ENCODE measurements around the gene SEZ6L.

The SEZ6L gene

GRCh38 chr22:26246552-26246951 is 77.3 kb downstream of the SEZ6L start:
- DNase-seq (ENCODE audit: low spot score) = no peak

DNA sequence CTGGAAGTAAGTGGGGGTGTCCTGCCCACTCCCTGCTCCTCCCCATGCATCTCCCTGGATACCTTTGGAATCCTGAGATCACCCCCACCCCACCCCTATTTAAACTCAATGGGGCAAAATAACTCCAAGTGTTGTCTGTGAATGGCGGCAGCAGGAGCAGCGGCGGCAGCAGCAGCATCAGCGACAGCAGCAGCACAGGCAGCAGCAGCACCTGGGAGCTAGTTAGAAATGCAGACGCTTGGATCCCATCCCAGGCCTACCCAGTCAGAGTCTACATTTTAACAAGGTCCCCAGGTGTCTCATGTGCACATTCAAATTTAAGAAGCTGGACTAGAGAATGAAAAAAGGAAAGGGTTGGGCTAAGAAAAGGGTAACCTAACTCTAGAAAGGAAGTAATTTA is 82.6 kb downstream of the SEZ6L start:
- DNase-seq (ENCODE audit: low spot score) = no peak

DNA sequence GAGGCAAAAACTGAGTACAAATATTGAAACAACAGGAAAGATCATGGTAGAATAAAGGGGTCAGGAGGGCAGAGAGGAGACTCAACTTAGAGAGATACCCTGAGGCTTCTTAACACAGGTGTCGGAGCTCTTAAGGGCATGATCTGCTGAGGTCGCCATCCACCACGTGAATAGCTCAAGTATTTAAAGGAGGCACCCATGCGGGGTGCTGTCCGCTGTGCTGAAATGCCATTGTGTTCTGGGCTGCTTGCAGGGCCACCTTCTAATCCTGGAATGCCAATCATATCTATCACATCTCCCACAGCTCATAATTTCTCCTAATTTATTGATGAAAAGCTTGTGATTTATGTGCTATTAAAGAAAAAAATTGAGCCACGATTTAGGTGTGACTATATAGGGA is 90.2 kb downstream of the SEZ6L start:
- DNase-seq (ENCODE audit: low spot score) = peak; percentile 28

- DNase-seq (ENCODE audit: low spot score) = no peak
Measured at GRCh38 chr22:26264162-26264561, 94.9 kb downstream of the SEZ6L start.

- no peak for DNase-seq (ENCODE audit: low spot score)
Measured at GRCh38 chr22:26265281-26265680, 96.0 kb downstream of the SEZ6L start.

DNA sequence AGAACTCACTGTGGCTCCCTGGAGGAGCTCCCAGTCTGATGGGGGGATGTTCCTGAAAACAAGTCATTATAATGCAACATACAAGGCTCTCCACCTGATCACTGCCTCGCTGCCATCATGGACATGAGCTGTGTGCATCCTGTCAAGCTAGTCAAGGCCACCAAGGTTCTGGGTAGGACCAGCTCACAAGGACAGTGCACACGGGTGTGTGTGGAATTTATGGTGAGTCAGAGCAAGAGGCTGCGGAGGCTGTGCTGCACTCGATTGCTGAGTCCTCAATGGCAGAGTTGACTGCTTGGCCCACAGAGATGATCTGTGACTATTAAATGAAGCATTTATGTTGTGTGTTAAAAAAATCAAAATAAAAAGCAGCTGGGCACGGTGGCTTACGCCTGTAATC is 96.6 kb downstream of the SEZ6L start:
- no peak for DNase-seq (ENCODE audit: low spot score)

DNA sequence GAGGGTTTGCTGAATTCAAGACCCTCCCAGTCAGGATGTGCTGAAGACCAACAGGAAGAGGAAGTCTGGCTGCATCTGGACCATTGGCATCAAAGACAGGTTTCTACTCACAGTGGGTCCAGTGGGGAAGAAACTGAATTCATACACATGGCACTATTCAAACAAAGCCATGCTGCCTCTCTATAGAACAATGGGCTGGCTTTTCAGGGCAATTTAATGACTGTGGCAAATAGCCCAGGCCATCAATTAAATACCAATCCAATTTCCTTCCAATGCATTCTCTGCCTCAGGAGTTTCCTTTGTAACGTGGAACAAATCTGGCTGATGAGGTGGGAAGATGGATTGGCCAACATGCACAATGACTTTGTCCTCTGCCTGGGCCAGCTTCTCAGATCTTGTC is 98.6 kb downstream of the SEZ6L start:
- no peak for DNase-seq (ENCODE audit: low spot score)

GRCh38 chr22:26269572-26269971 is 100.3 kb downstream of the SEZ6L start:
- no peak for DNase-seq (ENCODE audit: low spot score)

GRCh38 chr22:26271427-26271826 is 102.2 kb downstream of the SEZ6L start:
- DNase-seq (ENCODE audit: low spot score) = no peak

GRCh38 chr22:26273011-26273675 is 103.9 kb downstream of the SEZ6L start:
- no peak for DNase-seq (ENCODE audit: low spot score)

DNA sequence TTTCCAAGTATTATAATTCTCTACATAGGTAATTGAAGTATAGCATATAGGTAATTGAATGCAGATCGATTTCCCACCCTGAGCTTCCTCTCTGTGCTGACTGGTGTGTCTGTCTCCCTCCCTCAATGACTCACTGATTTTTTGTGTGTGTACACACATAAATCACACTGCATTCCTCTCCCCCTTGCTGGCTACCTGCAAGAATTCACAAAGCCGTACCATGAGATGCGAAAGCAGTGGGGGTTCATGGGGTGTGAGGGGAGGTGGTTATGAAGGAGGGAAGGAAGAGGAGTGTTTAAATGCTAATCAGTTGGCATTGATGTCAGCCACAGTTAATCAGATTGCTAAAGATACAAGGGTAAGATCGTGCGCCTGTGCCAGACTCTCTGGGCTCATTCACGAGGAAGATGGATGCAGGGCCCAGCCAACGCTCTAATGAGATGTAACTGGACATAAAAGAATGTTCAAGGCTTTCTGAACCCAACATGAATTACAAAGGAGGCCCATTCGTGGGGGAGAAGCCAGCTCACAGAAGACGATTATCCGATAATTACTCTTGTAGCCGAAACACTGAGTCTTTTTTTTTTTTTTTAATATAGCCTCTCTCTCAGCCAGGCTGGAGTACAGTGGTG is 107.4 kb downstream of the SEZ6L start:
- no peak for DNase-seq (ENCODE audit: low spot score)

DNA sequence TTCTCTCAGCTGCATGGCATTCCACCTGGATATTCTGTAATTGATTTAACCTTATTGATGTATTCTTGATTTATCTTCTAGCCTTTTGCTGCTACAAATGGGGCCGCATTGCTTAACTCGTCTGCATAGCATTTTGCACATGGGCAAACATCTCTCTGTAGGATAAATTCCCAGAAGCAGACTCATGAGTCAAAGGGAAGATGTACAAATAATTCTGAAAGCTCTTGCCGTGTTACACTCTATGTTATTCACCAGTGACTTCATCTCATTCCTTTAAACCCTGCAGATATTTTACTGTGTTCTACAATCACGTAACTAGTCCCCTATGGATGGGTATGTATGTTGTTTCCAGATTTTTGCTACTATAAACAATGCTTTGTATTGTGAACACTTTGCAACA is 112.7 kb downstream of the SEZ6L start:
- no peak for DNase-seq (ENCODE audit: low spot score)

GRCh38 chr22:26283330-26283729 is 114.1 kb downstream of the SEZ6L start:
- DNase-seq (ENCODE audit: low spot score) = no peak

DNA sequence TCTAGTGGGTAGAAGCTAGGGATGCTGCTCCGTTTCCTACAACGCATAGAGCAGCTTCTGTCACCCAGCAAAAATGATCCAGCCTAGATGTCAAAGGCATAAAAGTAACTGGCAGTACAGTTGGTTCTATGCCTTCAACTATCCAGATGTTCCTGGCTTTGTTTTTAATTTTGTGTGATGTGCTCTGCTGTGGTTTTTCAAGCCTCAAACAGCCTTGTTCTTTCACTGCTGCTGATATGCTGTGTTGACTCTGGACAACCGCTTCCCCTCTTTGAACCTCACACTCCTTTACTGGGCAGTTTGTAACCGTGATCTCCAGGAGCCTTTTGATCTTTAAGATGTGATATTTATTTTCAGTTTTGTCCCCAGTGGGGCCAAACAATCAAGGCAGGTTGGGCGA is 116.4 kb downstream of the SEZ6L start:
- no peak for DNase-seq (ENCODE audit: low spot score)

DNA sequence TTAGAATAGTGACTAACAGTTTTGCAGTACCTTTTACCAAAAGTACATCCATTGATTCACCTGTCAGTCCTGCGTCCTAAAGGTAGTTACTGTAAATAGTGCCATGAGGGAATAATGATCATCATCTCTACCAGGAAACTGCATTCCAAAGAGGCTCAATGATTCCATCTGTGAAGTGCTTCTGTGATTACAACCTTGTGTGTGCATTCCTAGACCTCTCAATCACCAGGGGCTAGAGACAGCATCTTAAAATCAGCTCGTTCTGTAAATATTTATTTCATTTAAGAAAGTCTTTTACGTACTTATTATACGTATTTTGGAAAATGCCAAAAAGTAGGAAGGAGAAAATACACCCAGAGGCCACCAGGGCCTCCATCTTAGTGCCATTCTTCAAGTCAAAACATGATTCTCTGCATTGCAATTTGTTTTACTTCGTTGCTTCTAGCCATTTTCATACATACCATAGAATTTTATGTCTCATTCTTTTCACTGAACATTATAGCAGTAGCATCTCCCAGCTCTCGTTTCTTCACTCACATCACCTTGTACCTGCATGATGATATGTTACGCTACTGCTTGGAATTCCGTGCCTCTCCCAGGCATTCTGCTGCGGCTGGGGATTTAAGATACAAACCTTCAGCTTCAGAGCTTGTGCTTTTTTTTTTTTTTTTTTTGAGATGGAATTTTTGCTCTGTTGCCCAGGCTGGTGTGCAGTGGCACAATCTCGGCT is 117.0 kb downstream of the SEZ6L start:
- DNase-seq (ENCODE audit: low spot score) = no peak

DNA sequence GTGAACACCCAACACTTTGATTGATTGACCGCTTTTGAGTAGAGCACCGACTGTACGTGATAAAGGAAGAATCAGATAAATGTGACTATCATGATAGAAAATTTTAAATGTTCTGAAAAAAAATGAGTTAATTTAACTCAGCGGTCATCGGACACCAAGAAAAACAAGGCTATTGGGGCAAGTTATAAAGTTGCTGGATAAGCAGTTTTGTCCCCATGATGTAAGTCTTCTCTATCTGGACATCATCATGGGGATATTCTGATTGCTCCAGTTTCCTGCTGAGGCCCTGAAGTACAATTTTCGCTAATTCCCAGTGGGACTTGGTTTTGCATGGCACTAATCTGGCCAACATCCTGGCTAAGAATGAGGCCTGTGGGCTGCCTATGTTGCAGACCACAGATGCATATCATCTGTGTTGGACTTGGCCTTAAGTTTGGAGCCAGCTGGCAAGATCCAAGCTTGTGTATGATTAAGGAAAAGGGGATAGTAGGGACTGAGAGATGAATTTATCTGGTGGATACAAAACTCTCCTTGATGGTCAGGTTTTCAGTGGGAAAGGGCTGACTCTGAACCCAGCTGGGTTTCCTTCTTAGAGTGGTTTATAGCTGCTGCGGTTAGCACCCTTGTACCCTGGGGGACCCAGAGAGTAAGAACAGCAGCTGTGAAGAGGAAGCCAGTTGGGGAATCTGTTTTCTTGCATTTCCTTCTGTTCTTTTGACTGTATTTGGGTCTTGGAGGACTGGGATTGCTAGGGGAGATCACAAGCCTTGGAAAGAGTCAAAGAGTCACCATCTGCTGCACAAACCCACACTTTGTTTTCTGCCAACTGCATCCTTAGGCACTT is 118.3 kb downstream of the SEZ6L start:
- DNase-seq (ENCODE audit: low spot score) = no peak

DNA sequence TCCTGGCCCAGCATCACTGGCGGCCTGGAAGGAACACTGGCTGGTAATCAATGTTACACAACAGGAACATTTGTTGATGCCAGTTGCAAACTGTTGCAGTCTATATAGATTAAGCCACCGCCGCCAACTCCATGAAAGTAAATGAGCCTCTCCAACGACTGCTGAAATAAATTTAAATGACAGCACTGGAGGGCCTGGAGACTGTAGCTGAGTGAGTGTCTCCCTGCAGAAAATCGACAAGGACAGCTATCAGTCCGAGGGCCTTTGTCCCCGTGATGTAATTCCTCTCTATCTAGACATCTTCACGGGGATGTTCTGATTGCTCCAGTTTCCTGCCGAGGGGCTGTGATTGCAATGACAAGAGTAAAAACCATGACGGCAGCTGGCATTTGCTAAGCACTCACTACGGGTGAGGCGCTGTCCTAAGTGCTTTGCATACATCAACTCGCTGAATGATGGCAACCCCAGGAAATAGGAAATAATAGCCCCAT is 120.4 kb downstream of the SEZ6L start:
- no peak for DNase-seq (ENCODE audit: low spot score)

GRCh38 chr22:26291940-26292666 is 122.8 kb downstream of the SEZ6L start:
- DNase-seq (ENCODE audit: low spot score) = no peak

DNA sequence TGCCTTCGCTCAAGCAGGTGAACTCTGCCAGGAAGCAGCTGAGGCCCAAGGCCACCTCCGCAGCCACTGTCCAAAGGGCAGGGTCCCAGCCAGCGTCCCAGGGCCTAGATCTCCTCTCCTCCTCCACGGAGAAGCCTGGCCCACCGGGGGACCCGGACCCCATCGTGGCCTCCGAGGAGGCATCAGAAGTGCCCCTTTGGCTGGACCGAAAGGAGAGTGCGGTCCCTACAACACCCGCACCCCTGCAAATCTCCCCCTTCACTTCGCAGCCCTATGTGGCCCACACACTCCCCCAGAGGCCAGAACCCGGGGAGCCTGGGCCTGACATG is 123.4 kb downstream of the SEZ6L start:
- no peak for DNase-seq (ENCODE audit: low spot score)

DNA sequence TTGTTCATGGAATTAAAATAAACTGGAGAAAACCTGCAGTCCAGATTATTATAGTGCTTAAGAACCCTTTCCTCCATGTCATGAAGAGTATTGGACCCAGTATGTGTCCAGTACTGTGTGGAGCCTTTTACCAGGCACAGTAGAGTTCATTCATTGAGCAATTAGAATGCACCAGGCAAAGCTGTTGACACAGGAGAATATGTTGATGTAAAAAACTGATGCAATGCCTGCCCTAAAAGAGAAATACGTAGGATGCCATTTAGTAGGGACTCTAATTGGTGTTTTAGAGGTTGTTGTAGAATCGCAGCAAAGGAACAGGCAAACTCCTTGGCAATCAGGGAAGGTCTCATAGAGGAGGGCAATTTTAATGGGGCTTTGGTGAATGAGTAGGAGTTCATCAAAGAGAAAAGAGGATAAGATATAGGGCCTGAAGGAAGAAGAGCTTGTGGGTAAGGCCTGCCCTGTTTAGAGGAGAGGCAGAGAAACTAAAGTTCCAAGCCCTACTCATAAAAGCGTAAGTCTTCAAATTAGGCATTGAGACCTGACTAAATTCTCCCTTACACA is 126.4 kb downstream of the SEZ6L start:
- DNase-seq (ENCODE audit: low spot score) = no peak

- no peak for DNase-seq (ENCODE audit: low spot score)
Measured at GRCh38 chr22:26298605-26299310, 129.5 kb downstream of the SEZ6L start.

All from GM03348 (cell line).